Astrocyte of the cerebellum (primary cell): Measurements from ENCODE around the gene CDC73.
"Not testable (repeated sequence)": the region's sequence is repeated elsewhere in the genome, so short reads cannot be mapped to it uniquely, and the experiment has no call there.

Experiments used
- DNase-seq: peaks from one replicate; pipeline ENCODE4 v3.0.0-alpha.2; 2011; ENCODE audit warnings: low read depth
- H3K4me3 ChIP-seq: 2 replicates; pipeline ENCODE4 v1.5.1; 2011; ENCODE audit warnings: mild to moderate bottlenecking, low read depth, low read length, moderate library complexity
- CTCF ChIP-seq: IDR thresholded peaks from 2 replicates; pipeline ENCODE4 v1.5.1; 2012; ENCODE audit warnings: low read length, low read depth, moderate library complexity, mild to moderate bottlenecking; ENCODE audit errors: missing control alignments
- in situ Hi-C: cut with HindIII; loops from 2 replicates; pipeline ENCODE4 v1.10.0; 2017; ENCODE audit warnings: low sequenced_read_pairs

The CDC73 gene

GRCh38 chr1:193281894-193282293, 160.1 kb downstream of the CDC73 start:
- no peak overlapping the region for H3K4me3 ChIP-seq
- DNase-seq: no peak
- in situ Hi-C loops: loop anchor here (5.0 kb wide), 1 partner anchor 40 kb away; no protein-coding TSS in a partner anchor
- no peak for TF ChIP-seq CTCF

GRCh38 chr1:193283016-193283415, 161.2 kb downstream of the CDC73 start:
- peak; percentile 80 for DNase-seq
- no peak for TF ChIP-seq CTCF
- in situ Hi-C loops: loop anchor here (5.0 kb wide), 1 partner anchor 39 kb away; no protein-coding TSS in a partner anchor
- no peak overlapping the region for H3K4me3 ChIP-seq

- no peak for DNase-seq
- in situ Hi-C loops: loop anchor here (5.0 kb wide), 1 partner anchor 38 kb away; no protein-coding TSS in a partner anchor
- no peak overlapping the region for H3K4me3 ChIP-seq
- TF ChIP-seq CTCF: no peak
Observed at GRCh38 chr1:193284219-193284618, 162.4 kb downstream of the CDC73 start.

GRCh38 chr1:193285641-193286040, 163.8 kb downstream of the CDC73 start:
- H3K4me3 ChIP-seq: no peak overlapping the region
- no peak for TF ChIP-seq CTCF
- DNase-seq: no peak
- in situ Hi-C loops: no loop called here

- DNase-seq, in situ Hi-C loops: not testable (repeated sequence)
Observed at GRCh38 chr1:193288548-193289080, 166.8 kb downstream of the CDC73 start.

GRCh38 chr1:193293726-193294125, 171.9 kb downstream of the CDC73 start:
- H3K4me3 ChIP-seq: no peak overlapping the region
- in situ Hi-C loops: no loop called here
- no peak for DNase-seq
- no peak for TF ChIP-seq CTCF

More at GRCh38 chr1:193288548-193289080, 166.8 kb downstream of the CDC73 start:
- H3K4me3 ChIP-seq: not testable (repeated sequence)

- no peak for DNase-seq
- TF ChIP-seq CTCF: no peak
- H3K4me3 ChIP-seq: no peak overlapping the region
- in situ Hi-C loops: no loop called here
Observed at GRCh38 chr1:193299038-193299437, 177.2 kb downstream of the CDC73 start.
